H1 (cell line): ENCODE results near the gene WDR49. TPM values are rescaled to one million over a fixed set of nuclear protein-coding genes. Genes with fewer than 3 reads are reported as not detected.

Source experiments
- CTCF ChIA-PET: fragments of 300-600 bp; sonication (Branson Sonifier 250); formaldehyde crosslinking; loops from one replicate; lab custom pipeline; 2021; ENCODE audit not compliant: partially characterized antibody; lab: Charles Lee
- POLR2A ChIA-PET: fragments of 300-600 bp; sonication (Branson Sonifier 250); formaldehyde crosslinking; loops from one replicate; lab custom pipeline; 2021; ENCODE audit warnings: inconsistent platforms; ENCODE audit not compliant: partially characterized antibody; lab: Charles Lee
- DNase-seq, 2 experiments: peaks; one replicate each; pipeline versions ENCODE4 v3.0.0 to v3.0.0-alpha.2; 2010 to 2022; ENCODE audit warnings: low spot score in 2 of 2, low read depth in 1 of 2, mixed read lengths in 1 of 2
- FAIRE-seq: peaks from 2 replicates; lab custom pipeline; 2011; peaks lifted over from hg19 to GRCh38; lab: Jason Lieb, UNC
- H2AFZ ChIP-seq: 2 replicates; pipeline ENCODE4 v1.8.1; 2012; ENCODE audit warnings: low read length, inconsistent platforms
- H2AK5ac ChIP-seq: 2 replicates; pipeline ENCODE4 v1.6.1; 2013; ENCODE audit warnings: low read depth, low read length
- H2BK120ac ChIP-seq: replicated peaks from 2 replicates; pipeline ENCODE3; 2013; ENCODE audit warnings: low read depth, low read length, inconsistent platforms
- H2BK12ac ChIP-seq: 2 replicates; pipeline ENCODE4 v1.6.1; 2013; ENCODE audit warnings: low read depth, low read length
- H2BK15ac ChIP-seq: 2 replicates; pipeline ENCODE4 v1.6.1; 2013; ENCODE audit warnings: low read length
- H2BK20ac ChIP-seq: 2 replicates; pipeline ENCODE4 v1.6.1; 2013; ENCODE audit warnings: low read length
- H2BK5ac ChIP-seq: 2 replicates; pipeline ENCODE4 v1.6.1; 2013; ENCODE audit warnings: low read depth, low read length
- H3K14ac ChIP-seq: 2 replicates; pipeline ENCODE4 v1.6.1; 2013; ENCODE audit warnings: inconsistent platforms; ENCODE audit not compliant: insufficient read length
- H3K18ac ChIP-seq: 2 replicates; pipeline ENCODE4 v1.6.1; 2013; ENCODE audit warnings: low read length; ENCODE audit errors: extremely low read depth
- H3K23ac ChIP-seq: 2 replicates; pipeline ENCODE4 v1.6.1; 2013; ENCODE audit warnings: inconsistent platforms; ENCODE audit not compliant: insufficient read length
- H3K23me2 ChIP-seq: 2 replicates; pipeline ENCODE4 v1.6.1; 2013; ENCODE audit warnings: low read depth, low read length
- H3K27ac ChIP-seq: 2 replicates; pipeline ENCODE4 v1.6.1; 2011; ENCODE audit warnings: low read depth, low read length, inconsistent platforms
- H3K27me3 ChIP-seq, 4 experiments: replicated peaks in 1 of 4; 1 replicate in 1 of 4; 2 replicates in 3 of 4; pipeline versions ENCODE4 v1.6.1 to v1.8.1; 2011 to 2013; ENCODE audit warnings: low read length in 3 of 4, mild to moderate bottlenecking in 3 of 4, inconsistent platforms in 2 of 4, mixed read lengths in 2 of 4, moderate library complexity in 1 of 4; ENCODE audit not compliant: control insufficient read depth in 3 of 4, insufficient read depth in 3 of 4; ENCODE audit errors: extremely low read depth in 1 of 4
- H3K36me3 ChIP-seq, 4 experiments: 2 replicates each; pipeline versions ENCODE4 v1.6.1 to v1.8.1; 2011 to 2013; ENCODE audit warnings: mild to moderate bottlenecking in 4 of 4, low read length in 3 of 4, moderate library complexity in 2 of 4, control low read depth in 1 of 4, inconsistent platforms in 1 of 4; ENCODE audit not compliant: insufficient read depth in 4 of 4, control insufficient read depth in 2 of 4
- H3K4ac ChIP-seq: replicated peaks from 2 replicates; pipeline ENCODE3; 2013; ENCODE audit warnings: low read length, low read depth, mixed read lengths, inconsistent platforms; ENCODE audit not compliant: insufficient read length
- H3K4me1 ChIP-seq, 4 experiments: replicated peaks in 1 of 4; 1 replicate in 1 of 4; 2 replicates in 3 of 4; pipeline versions ENCODE4 v1.6.1 to v1.8.1; 2011 to 2013; ENCODE audit warnings: low read length in 3 of 4, inconsistent platforms in 2 of 4, mixed read lengths in 1 of 4; ENCODE audit not compliant: insufficient read depth in 4 of 4, control insufficient read depth in 3 of 4
- H3K4me2 ChIP-seq, 2 experiments: 2 replicates each; pipeline versions ENCODE4 v1.6.1 to v1.8.1; 2011 to 2013; ENCODE audit warnings: low read depth in 2 of 2, low read length in 2 of 2, control low read depth in 1 of 2, inconsistent platforms in 1 of 2, mild to moderate bottlenecking in 1 of 2; ENCODE audit not compliant: insufficient read depth in 1 of 2
- H3K4me3 ChIP-seq, 4 experiments: fragments of 200-600, 300-600 bp in 1 of 4; sonication (generic), shearing (Covaris generic), sonication (Bioruptor Twin) in 1 of 4; 2 replicates each; pipeline versions ENCODE4 v1.5.1 to v1.8.1; 2011 to 2016; ENCODE audit warnings: low read length in 4 of 4, low read depth in 3 of 4, control low read depth in 2 of 4, inconsistent platforms in 2 of 4, mild to moderate bottlenecking in 2 of 4, mixed read lengths in 1 of 4, moderate library complexity in 1 of 4; ENCODE audit not compliant: insufficient read depth in 2 of 4; ENCODE audit errors: extremely low read depth in 1 of 4
- H3K56ac ChIP-seq: replicated peaks from 2 replicates; pipeline ENCODE3; 2013; ENCODE audit warnings: low read depth, mild to moderate bottlenecking, mixed read lengths, low read length, inconsistent platforms; ENCODE audit not compliant: insufficient read length
- H3K79me1 ChIP-seq: 2 replicates; pipeline ENCODE4 v1.6.1; 2013; ENCODE audit warnings: low read depth, low read length, control low read depth
- H3K79me2 ChIP-seq, 2 experiments: 2 replicates each; pipeline versions ENCODE4 v1.6.1 to v1.8.1; 2012 to 2013; ENCODE audit warnings: low read length in 2 of 2, mild to moderate bottlenecking in 2 of 2, inconsistent platforms in 1 of 2; ENCODE audit not compliant: insufficient read depth in 2 of 2, control insufficient read depth in 1 of 2
- H3K9ac ChIP-seq, 4 experiments: replicated peaks in 1 of 4; 1 replicate in 1 of 4; 2 replicates in 3 of 4; pipeline versions ENCODE4 v1.6.1 to v1.8.1; 2011 to 2013; ENCODE audit warnings: low read depth in 3 of 4, low read length in 3 of 4, control low read depth in 2 of 4, mild to moderate bottlenecking in 2 of 4, moderate library complexity in 2 of 4, inconsistent platforms in 1 of 4; ENCODE audit errors: extremely low read depth in 1 of 4
- H3K9me3 ChIP-seq, 2 experiments: 2 replicates each; pipeline versions ENCODE4 v1.6.1 to v1.8.1; 2012 to 2013; ENCODE audit warnings: mild to moderate bottlenecking in 2 of 2, moderate library complexity in 2 of 2, control low read depth in 1 of 2, inconsistent platforms in 1 of 2, low read depth in 1 of 2, low read length in 1 of 2, mixed read lengths in 1 of 2; ENCODE audit not compliant: insufficient read depth in 2 of 2
- H4K20me1 ChIP-seq, 2 experiments: replicated peaks in 1 of 2; 2 replicates each; pipeline versions ENCODE3 to v1.8.1; 2011 to 2013; ENCODE audit warnings: inconsistent platforms in 2 of 2, low read length in 2 of 2, mild to moderate bottlenecking in 1 of 2; ENCODE audit not compliant: insufficient read depth in 2 of 2, control insufficient read depth in 1 of 2
- H4K5ac ChIP-seq: 2 replicates; pipeline ENCODE4 v1.6.1; 2013; ENCODE audit warnings: low read length, low read depth, mixed read lengths, inconsistent platforms; ENCODE audit not compliant: insufficient read length
- H4K8ac ChIP-seq: 2 replicates; pipeline ENCODE4 v1.8.0; 2013; ENCODE audit warnings: mild to moderate bottlenecking, moderate library complexity, low read length, inconsistent platforms; ENCODE audit not compliant: insufficient read depth; ENCODE audit errors: extremely low read depth
- H4K91ac ChIP-seq: replicated peaks from 2 replicates; pipeline ENCODE3; 2013; ENCODE audit warnings: low read length, mixed read lengths, inconsistent platforms; ENCODE audit not compliant: insufficient read length
- ATF3 ChIP-seq: IDR thresholded peaks from 2 replicates; pipeline ENCODE4 v1.6.1; 2011; ENCODE audit warnings: low read depth, mild to moderate bottlenecking, low read length; ENCODE audit not compliant: insufficient read depth
- MAFK ChIP-seq: IDR thresholded peaks from 2 replicates; pipeline ENCODE4 v1.6.1; 2012; ENCODE audit warnings: low read depth, mild to moderate bottlenecking, improper control_type of control experiment, low read length
- SIRT6 ChIP-seq: IDR thresholded peaks from one replicate; pipeline ENCODE4 v1.7.1; 2012; ENCODE audit warnings: low read length, inconsistent platforms
- SP1 ChIP-seq: IDR thresholded peaks from 2 replicates; pipeline ENCODE4 v1.6.1; 2011; ENCODE audit warnings: low read depth, low read length
- ZNF274 ChIP-seq: IDR thresholded peaks from 2 replicates; pipeline ENCODE4 v1.7.0; 2012; ENCODE audit warnings: low read length, borderline replicate concordance; ENCODE audit errors: extremely low read depth
- polyA plus RNA-seq, 7 experiments: library from polyadenylated mRNA; depleted of rRNA in 3 of 7; stranded (reverse) in 5 of 7; unstranded in 2 of 7; fragments of >200 nt in 5 of 7; fragments of 200-250 nt in 2 of 7; gene quantifications; 1 replicate in 5 of 7; 2 replicates in 1 of 7; 4 replicates in 1 of 7; pipeline versions ENCODE4 v1.2.1 to v1.2.3, GENCODE V29; 2011 to 2013; ENCODE audit warnings: missing spikeins in 2 of 7, mixed read lengths in 2 of 7
- total RNA-seq: library from RNA; stranded (reverse); fragmentation: NEBNext Ultra II Directional; extraction: Animal tissue kit (Norgen Biotek cat#: 25700); gene quantifications from 2 replicates; pipeline ENCODE4 v1.2.1, GENCODE V29; 2021

WDR49 gene
- total and polyA plus RNA-seq, 2 of the 8 experiments (the other 6 are each of a cell fraction or from before 2014, with no cell fraction given) = 0.50 to 1.7 TPM

- no peak overlapping the region for H2BK20ac ChIP-seq
- no peak overlapping the region for H2AFZ ChIP-seq
- H3K79me1 ChIP-seq = no peaks in the 10 kb centered on the region
- TF ChIP-seq ZNF274 = no peak
- no peak for TF ChIP-seq SP1
- TF ChIP-seq SIRT6 = no peak
- TF ChIP-seq ATF3 = no peak
- TF ChIP-seq MAFK = no peak
Measured at GRCh38 chr3:167466966-167467365, 186.8 kb downstream of the WDR49 start.

More at GRCh38 chr3:167466966-167467365, 186.8 kb downstream of the WDR49 start:
- no peak overlapping the region for H3K23ac ChIP-seq
- peaks cover 0 to 1% (median 0%) of the 10 kb centered on the region in 4 experiments; a peak in 1 of 7 replicates for H3K27me3 ChIP-seq
- POLR2A ChIA-PET = no interaction called here
- no peak overlapping the region for H3K9ac ChIP-seq
- H3K14ac ChIP-seq = no peak overlapping the region
- H3K4me3 ChIP-seq = no peak overlapping the region
- no peaks in the 10 kb centered on the region for H3K9me3 ChIP-seq
- H3K27ac ChIP-seq = no peak overlapping the region
- no peaks in the 10 kb centered on the region for H3K23me2 ChIP-seq
- H3K18ac ChIP-seq = no peak overlapping the region
- H3K4me1 ChIP-seq = peaks cover 0 to 3% (median 0%) of the 10 kb centered on the region in 4 experiments; a peak in 1 of 7 replicates
- H3K56ac ChIP-seq = no peak overlapping the region
- H3K4me2 ChIP-seq = no peak overlapping the region
- H3K4ac ChIP-seq = no peak overlapping the region
- H2AK5ac ChIP-seq = no peak overlapping the region
- no peak overlapping the region for H4K91ac ChIP-seq
- H3K36me3 ChIP-seq = no peaks in the 10 kb centered on the region
- H2BK5ac ChIP-seq = no peak overlapping the region
- H2BK120ac ChIP-seq = no peak overlapping the region
- no peak overlapping the region for H4K5ac ChIP-seq
- DNase-seq = no peak
- FAIRE-seq = no peak
- no peaks in the 10 kb centered on the region for H4K20me1 ChIP-seq
- no peak overlapping the region for H2BK15ac ChIP-seq
- H2BK12ac ChIP-seq = no peak overlapping the region
- CTCF ChIA-PET = interaction anchor here (0.8 to 1.8 kb wide), 3 partner anchors 11 to 373 kb away, joined by 3 read pairs; no protein-coding TSS in a partner anchor
- no peaks in the 10 kb centered on the region for H3K79me2 ChIP-seq
- H4K8ac ChIP-seq = no peak overlapping the region
